Panc1 (cell line): ENCODE measurements around the gene TAMALIN. TPM values are rescaled to one million over a fixed set of nuclear protein-coding genes. Genes with fewer than 3 reads are reported as not detected.
A peak's percentile ranks its signal among the peaks of the same experiment; 100 is the strongest.

Experiments used
- ATAC-seq: fragments of 200-7000 bp; cut with Tn5 transposase; 2 replicates; pipeline ENCODE4 v1.9.1; 2020; ENCODE audit warnings: mild to moderate bottlenecking, moderate library complexity
- BruUV-seq: library from RNA; stranded (reverse); fragments of 400-500 nt; replicated peaks from 2 replicates; lab custom pipeline; 2021; lab: Mats Ljungman, UMichigan
- CTCF ChIA-PET: fragments of 300-600 bp; sonication (Branson Sonifier 250); formaldehyde crosslinking; loops from one replicate; lab custom pipeline; 2022; ENCODE audit warnings: antibody characterized with exemption; lab: Charles Lee
- POLR2A ChIA-PET: fragments of 300-600 bp; sonication (Branson Sonifier 250); formaldehyde crosslinking; loops from one replicate; lab custom pipeline; 2022; ENCODE audit warnings: antibody characterized with exemption; lab: Charles Lee
- DNase-seq: peaks from one replicate; pipeline ENCODE4 v3.0.0-alpha.2; 2010; ENCODE audit warnings: low read depth, low spot score
- H3K27ac ChIP-seq: 2 replicates; pipeline ENCODE4 v1.5.1; 2011; ENCODE audit warnings: mild to moderate bottlenecking, low read length, inconsistent platforms
- H3K27me3 ChIP-seq: fragments of 200-500 bp; sonication (Bioruptor generic); 2 replicates; pipeline ENCODE4 v1.6.0; 2014; ENCODE audit warnings: low read length, inconsistent platforms; ENCODE audit not compliant: control insufficient read depth, insufficient read depth
- H3K36me3 ChIP-seq: fragments of 200-500 bp; sonication (Bioruptor generic); 2 replicates; pipeline ENCODE4 v1.5.1; 2014; ENCODE audit warnings: inconsistent platforms, mild to moderate bottlenecking, low read length, moderate library complexity; ENCODE audit not compliant: control insufficient read depth, insufficient read depth
- H3K4me1 ChIP-seq: 2 replicates; pipeline ENCODE4 v1.5.1; 2011; ENCODE audit warnings: inconsistent platforms, mild to moderate bottlenecking, low read length, moderate library complexity; ENCODE audit not compliant: control insufficient read depth, insufficient read depth
- H3K4me3 ChIP-seq, 2 experiments: 2 replicates each; pipeline ENCODE4 v1.5.1; 2011 to 2012; ENCODE audit warnings: low read depth in 2 of 2, low read length in 2 of 2, mild to moderate bottlenecking in 2 of 2, inconsistent platforms in 1 of 2, moderate library complexity in 1 of 2
- H3K9me3 ChIP-seq: fragments of 200-500 bp; sonication (Bioruptor generic); 2 replicates; pipeline ENCODE4 v1.5.1; 2014; ENCODE audit warnings: low read depth, mild to moderate bottlenecking, inconsistent platforms, low read length, moderate library complexity; ENCODE audit not compliant: control insufficient read depth, insufficient read depth
- CTCF ChIP-seq: fragments of 450-650 bp; IDR thresholded peaks from 2 replicates; pipeline ENCODE4 v1.5.1; 2017; ENCODE audit warnings: mild to moderate bottlenecking
- POLR2AphosphoS5 ChIP-seq: IDR thresholded peaks from 2 replicates; pipeline ENCODE4 v1.6.1; 2012; ENCODE audit warnings: mild to moderate bottlenecking, low read depth, low read length, moderate library complexity
- REST ChIP-seq, 2 experiments: IDR thresholded peaks; 2 replicates each; pipeline ENCODE4 v1.6.1; 2011 to 2012; ENCODE audit warnings: low read depth in 2 of 2, control low read depth in 1 of 2, low read length in 1 of 2, mild to moderate bottlenecking in 1 of 2, moderate library complexity in 1 of 2; ENCODE audit not compliant: insufficient read depth in 1 of 2
- SIN3A ChIP-seq: IDR thresholded peaks from 2 replicates; pipeline ENCODE4 v1.6.1; 2012; ENCODE audit warnings: low read depth, mild to moderate bottlenecking, low read length, moderate library complexity, borderline replicate concordance; ENCODE audit not compliant: insufficient read depth
- TCF7L2 ChIP-seq: IDR thresholded peaks from 2 replicates; pipeline ENCODE4 v1.6.1; 2011; ENCODE audit warnings: mild to moderate bottlenecking, low read depth, low read length, inconsistent platforms
- in situ Hi-C: cut with HindIII; loops from 2 replicates; pipeline ENCODE4 v1.10.0; 2016; ENCODE audit warnings: low sequenced_read_pairs, low pct_unique_long_range_greater_than_20kb
- intact Hi-C: fragments of 100-400 bp; cut with micrococcal nuclease; formaldehyde crosslinking; loops from one replicate; pipeline ENCODE4 v1.10.0; 2022; ENCODE audit not compliant: unreplicated experiment
- total RNA-seq: library from RNA; stranded (reverse); gene quantifications from one replicate; pipeline ENCODE4 v1.2.1, GENCODE V29; 2021; ENCODE audit not compliant: unreplicated experiment

TAMALIN gene
- total RNA-seq, 1 experiment from 2014 or later: 0.82 TPM

GRCh38 chr12:52037248-52037861, 30.6 kb downstream of the TAMALIN start:
- BruUV-seq: no TSS peak
- DNase-seq: no peak
- no peaks in the 10 kb centered on the region for H3K36me3 ChIP-seq
- intact Hi-C loops: no loop called here
- no peaks in the 10 kb centered on the region for H3K9me3 ChIP-seq
- no peak for ATAC-seq
- ChIA-PET POLR2A (interaction anchor here (0.6 kb wide), 2 partner anchors 33 to 210 kb away, joined by 3 to 10 read pairs; partner anchors contain the start of gene ATG101), CTCF (interaction anchor here (0.7 kb wide), 1 partner anchor 12 kb away, joined by 3 read pairs; no protein-coding TSS in a partner anchor)
- TF ChIP-seq TCF7L2 (no peak), POLR2AphosphoS5 (no peak), REST (IDR thresholded peaks at IDR 0.05; ENCODE audit: insufficient read depth in 1 of 2, low read depth in 2 of 2, low read length in 1 of 2) (no peak), SIN3A (no peak), CTCF (no peak)
- peak overlapping the region; percentile 44 to 47 for H3K4me3 ChIP-seq
- H3K27me3 ChIP-seq: 0 out of 2 replicates have a peak, but pooled peaks cover 2% of the 10 kb centered on the region
- H3K4me1 ChIP-seq: 0 out of 2 replicates have a peak, but pooled peaks cover 5% of the 10 kb centered on the region
- in situ Hi-C loops: no loop called here
- no peak overlapping the region for H3K27ac ChIP-seq

DNA sequence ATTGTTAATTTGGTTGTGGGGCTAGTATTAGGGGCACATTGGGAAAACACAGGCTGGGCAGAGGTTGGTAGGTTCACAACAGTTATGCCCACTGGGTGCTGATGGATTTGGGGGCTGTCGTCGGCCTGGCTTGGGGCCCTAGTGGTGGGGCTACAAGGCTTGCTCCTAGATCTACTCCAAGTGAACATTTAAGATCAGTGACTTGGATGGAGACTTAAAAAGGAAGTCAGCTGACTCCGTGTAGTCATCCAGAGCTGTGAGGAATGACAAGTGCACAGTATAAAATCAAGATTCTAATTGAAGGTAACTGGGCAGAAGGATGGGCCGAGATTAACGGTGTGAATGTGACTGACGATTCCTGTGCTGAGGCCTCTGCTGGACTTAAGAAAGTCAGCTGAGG, 31.7 kb downstream of the TAMALIN start:
- CTCF ChIA-PET: interaction anchor here (0.6 kb wide), 1 partner anchor 857 kb away, joined by 3 read pairs; no protein-coding TSS in a partner anchor
- intact Hi-C loops: no loop called here
- Histone ChIP-seq H3K36me3 (no peaks in the 10 kb centered on the region), H3K27me3 (0 out of 2 replicates have a peak, but pooled peaks cover 2% of the 10 kb centered on the region), H3K4me1 (0 out of 2 replicates have a peak, but pooled peaks cover 5% of the 10 kb centered on the region), H3K9me3 (no peaks in the 10 kb centered on the region), H3K27ac (no peak overlapping the region), H3K4me3 (no peak overlapping the region)
- no peak for TF ChIP-seq REST (IDR thresholded peaks at IDR 0.05; ENCODE audit: insufficient read depth in 1 of 2, low read depth in 2 of 2, low read length in 1 of 2)
- TF ChIP-seq CTCF: no peak
- no peak for TF ChIP-seq SIN3A
- no peak for TF ChIP-seq POLR2AphosphoS5
- no peak for TF ChIP-seq TCF7L2
- no TSS peak for BruUV-seq
- in situ Hi-C loops: no loop called here
- ATAC-seq (no peak), DNase-seq (no peak)
- POLR2A ChIA-PET: no interaction called here
